ENCODE results near the gene GRIN2D. TPM values are rescaled to one million over a fixed set of nuclear protein-coding genes. Genes with fewer than 3 reads are reported as not detected.
"Not testable (repeated sequence)": the region's sequence is repeated elsewhere in the genome, so short reads cannot be mapped to it uniquely, and the experiment has no call there.

Gene GRIN2D
- total RNA-seq, 1 experiment from 2014 or later = 0.35 TPM

DNA sequence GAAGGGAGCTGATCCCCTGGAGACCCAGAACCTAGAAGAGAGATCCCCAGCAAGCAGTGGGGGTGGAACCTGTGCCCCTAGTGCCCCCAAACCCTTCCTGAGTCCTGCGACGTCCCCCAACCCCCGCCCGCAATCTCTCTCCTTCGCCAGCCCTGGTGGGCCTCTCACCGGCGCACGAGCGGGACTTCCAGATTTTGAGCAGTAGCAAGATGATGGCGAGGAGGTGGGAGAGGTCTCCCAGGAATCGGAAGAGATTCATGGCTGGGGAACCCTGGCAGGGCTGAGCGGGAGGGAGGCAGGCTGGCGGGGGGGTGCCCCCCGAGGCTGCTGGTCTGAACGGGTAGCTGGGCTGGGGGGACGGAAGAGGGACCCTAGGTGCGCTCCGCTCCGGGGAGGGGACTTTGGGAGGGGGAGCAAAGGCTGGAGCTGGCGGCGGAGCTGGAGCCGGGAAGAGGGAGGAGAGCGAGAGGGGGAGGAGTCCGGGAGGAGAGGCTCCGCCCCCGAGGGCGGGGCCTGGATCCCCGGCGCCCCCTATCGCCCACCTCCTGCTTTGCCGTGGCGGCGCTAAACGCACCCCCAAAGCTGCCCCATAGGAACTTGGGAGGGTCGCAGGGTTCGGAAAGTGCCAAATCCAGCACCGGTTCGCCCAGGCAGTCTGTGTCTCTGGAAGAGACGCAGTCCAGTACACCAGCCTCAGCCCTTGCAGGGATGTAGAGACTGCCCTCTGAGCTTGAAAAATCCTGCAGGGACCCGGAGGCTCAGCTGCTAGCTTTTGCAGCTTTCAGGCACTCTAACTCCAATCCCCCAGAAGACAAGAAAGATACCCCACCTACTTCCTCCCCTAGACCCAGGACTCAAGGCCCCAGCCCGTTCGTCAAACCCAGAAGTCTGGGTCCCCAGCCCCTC lies 2.1 kb upstream of the GRIN2D start, which contains the start of gene KDELR1:
Gene KDELR1, minus strand, starts transcription at position 452 of the 906 bp plus-strand sequence. Its CDS starts 193 bp downstream, at position 259.
- H3K4me3 Mint-ChIP-seq (ENCODE audit: unreplicated experiment) = peak within 1 kb of the TSS; percentile 82
- ChIA-PET POLR2A (interaction anchor here (0.6 to 2.3 kb wide), 21 partner anchors 10 to 1376 kb away, joined by 3 to 21 read pairs (median 3); partner anchors contain the start of genes AP2A1, GRWD1, RPL18 and SPHK2), CTCF (interaction anchor here (0.6 to 1.9 kb wide), 33 partner anchors 10 to 752 kb away, joined by 3 to 10 read pairs (median 4); no protein-coding TSS in a partner anchor)
- intact Hi-C loops (cut with micrococcal nuclease) = loop anchor here (5.0 kb wide), 2 partner anchors 59 to 96 kb away; no protein-coding TSS in a partner anchor
- no peaks in the 10 kb centered on the region for H3K9me3 Mint-ChIP-seq (ENCODE audit: unreplicated experiment)
- H3K27me3 Mint-ChIP-seq (ENCODE audit: insufficient read depth, unreplicated experiment) = peaks cover 22% of the 10 kb centered on the region
- TF ChIP-seq, protein P1, sequence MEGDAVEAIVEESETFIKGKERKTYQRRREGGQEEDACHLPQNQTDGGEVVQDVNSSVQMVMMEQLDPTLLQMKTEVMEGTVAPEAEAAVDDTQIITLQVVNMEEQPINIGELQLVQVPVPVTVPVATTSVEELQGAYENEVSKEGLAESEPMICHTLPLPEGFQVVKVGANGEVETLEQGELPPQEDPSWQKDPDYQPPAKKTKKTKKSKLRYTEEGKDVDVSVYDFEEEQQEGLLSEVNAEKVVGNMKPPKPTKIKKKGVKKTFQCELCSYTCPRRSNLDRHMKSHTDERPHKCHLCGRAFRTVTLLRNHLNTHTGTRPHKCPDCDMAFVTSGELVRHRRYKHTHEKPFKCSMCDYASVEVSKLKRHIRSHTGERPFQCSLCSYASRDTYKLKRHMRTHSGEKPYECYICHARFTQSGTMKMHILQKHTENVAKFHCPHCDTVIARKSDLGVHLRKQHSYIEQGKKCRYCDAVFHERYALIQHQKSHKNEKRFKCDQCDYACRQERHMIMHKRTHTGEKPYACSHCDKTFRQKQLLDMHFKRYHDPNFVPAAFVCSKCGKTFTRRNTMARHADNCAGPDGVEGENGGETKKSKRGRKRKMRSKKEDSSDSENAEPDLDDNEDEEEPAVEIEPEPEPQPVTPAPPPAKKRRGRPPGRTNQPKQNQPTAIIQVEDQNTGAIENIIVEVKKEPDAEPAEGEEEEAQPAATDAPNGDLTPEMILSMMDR (IDR thresholded peaks at IDR 0.05; ENCODE audit: unreplicated experiment) = peak; percentile 89
- TSS peak; percentile 68 for BruUV-seq (replicated peaks)
- peaks cover 32% of the 10 kb centered on the region for H3K36me3 Mint-ChIP-seq (ENCODE audit: insufficient read depth, unreplicated experiment)
- peak within 1 kb of the TSS; percentile 90 for H3K27ac Mint-ChIP-seq (ENCODE audit: low read depth, unreplicated experiment)
- H3K4me1 Mint-ChIP-seq (ENCODE audit: insufficient read depth, unreplicated experiment) = peaks cover 25% of the 10 kb centered on the region
- DNase-seq (ENCODE audit: unreplicated experiment) = peak; percentile 76

DNA sequence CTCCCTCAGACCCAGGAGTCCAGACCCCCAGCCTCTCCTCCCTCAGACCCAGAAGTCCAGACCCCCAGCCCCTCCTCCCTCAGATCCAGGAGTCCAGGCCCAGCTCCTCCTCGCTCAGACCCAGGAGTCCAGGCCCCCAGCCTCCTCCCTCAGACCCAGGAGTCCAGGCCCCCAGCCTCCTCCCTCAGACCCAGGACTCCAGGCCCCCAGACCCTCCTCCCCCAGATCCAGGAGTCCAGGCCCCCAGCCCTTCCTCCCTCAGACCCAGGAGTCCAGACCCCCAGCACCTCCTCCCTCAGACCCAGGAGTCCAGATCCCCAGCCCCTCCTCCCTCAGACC lies 1.5 kb upstream of the GRIN2D start:
- not testable (repeated sequence) for H3K27ac Mint-ChIP-seq (ENCODE audit: low read depth, unreplicated experiment); DNase-seq (ENCODE audit: unreplicated experiment); H3K4me3 Mint-ChIP-seq (ENCODE audit: unreplicated experiment); H3K9me3 Mint-ChIP-seq (ENCODE audit: unreplicated experiment); BruUV-seq (replicated peaks)
- Mint-ChIP-seq H3K4me1 (ENCODE audit: insufficient read depth, unreplicated experiment) (peaks cover 25% of the 10 kb centered on the region), H3K36me3 (ENCODE audit: insufficient read depth, unreplicated experiment) (peaks cover 26% of the 10 kb centered on the region), H3K27me3 (ENCODE audit: insufficient read depth, unreplicated experiment) (peaks cover 22% of the 10 kb centered on the region)
- POLR2A ChIA-PET = interaction anchor here (0.6 to 2.3 kb wide), 12 partner anchors 10 to 1375 kb away, joined by 3 to 21 read pairs (median 4); partner anchors contain the start of genes AP2A1, GRWD1, RPL18 and SPHK2
- intact Hi-C loops (cut with micrococcal nuclease) = loop anchor here (5.0 kb wide), 2 partner anchors 60 to 95 kb away; no protein-coding TSS in a partner anchor
- CTCF ChIA-PET = interaction anchor here (0.6 to 1.9 kb wide), 21 partner anchors 10 to 752 kb away, joined by 3 to 10 read pairs (median 5); no protein-coding TSS in a partner anchor

- peaks cover 35% of the 10 kb centered on the region for H3K4me1 Mint-ChIP-seq (ENCODE audit: insufficient read depth, unreplicated experiment)
- intact Hi-C loops (cut with micrococcal nuclease) = loop anchor here (5.0 kb wide), 2 partner anchors 61 to 94 kb away; no protein-coding TSS in a partner anchor
- H3K9me3 Mint-ChIP-seq (ENCODE audit: unreplicated experiment) = no peaks in the 10 kb centered on the region
- ChIA-PET CTCF (interaction anchor here (0.5 to 1.4 kb wide), 3 partner anchors 12 to 1287 kb away, joined by 3 to 4 read pairs (median 3); no protein-coding TSS in a partner anchor), POLR2A (interaction anchor here (0.6 to 1.5 kb wide), 3 partner anchors 52 to 94 kb away, joined by 3 to 4 read pairs (median 4); no protein-coding TSS in a partner anchor)
- BruUV-seq (replicated peaks) = no TSS peak
- TF ChIP-seq, protein P1 (IDR thresholded peaks at IDR 0.05; ENCODE audit: unreplicated experiment) = no peak
- H3K36me3 Mint-ChIP-seq (ENCODE audit: insufficient read depth, unreplicated experiment) = peaks cover 16% of the 10 kb centered on the region
- peak overlapping the region; percentile 67 for H3K27ac Mint-ChIP-seq (ENCODE audit: low read depth, unreplicated experiment)
- peak overlapping the region; percentile 31 for H3K4me3 Mint-ChIP-seq (ENCODE audit: unreplicated experiment)
- H3K27me3 Mint-ChIP-seq (ENCODE audit: insufficient read depth, unreplicated experiment) = peaks cover 22% of the 10 kb centered on the region
- no peak for DNase-seq (ENCODE audit: unreplicated experiment)
Observed at GRCh38 chr19:48392860-48393558, 459 bp upstream of the GRIN2D start.

DNA sequence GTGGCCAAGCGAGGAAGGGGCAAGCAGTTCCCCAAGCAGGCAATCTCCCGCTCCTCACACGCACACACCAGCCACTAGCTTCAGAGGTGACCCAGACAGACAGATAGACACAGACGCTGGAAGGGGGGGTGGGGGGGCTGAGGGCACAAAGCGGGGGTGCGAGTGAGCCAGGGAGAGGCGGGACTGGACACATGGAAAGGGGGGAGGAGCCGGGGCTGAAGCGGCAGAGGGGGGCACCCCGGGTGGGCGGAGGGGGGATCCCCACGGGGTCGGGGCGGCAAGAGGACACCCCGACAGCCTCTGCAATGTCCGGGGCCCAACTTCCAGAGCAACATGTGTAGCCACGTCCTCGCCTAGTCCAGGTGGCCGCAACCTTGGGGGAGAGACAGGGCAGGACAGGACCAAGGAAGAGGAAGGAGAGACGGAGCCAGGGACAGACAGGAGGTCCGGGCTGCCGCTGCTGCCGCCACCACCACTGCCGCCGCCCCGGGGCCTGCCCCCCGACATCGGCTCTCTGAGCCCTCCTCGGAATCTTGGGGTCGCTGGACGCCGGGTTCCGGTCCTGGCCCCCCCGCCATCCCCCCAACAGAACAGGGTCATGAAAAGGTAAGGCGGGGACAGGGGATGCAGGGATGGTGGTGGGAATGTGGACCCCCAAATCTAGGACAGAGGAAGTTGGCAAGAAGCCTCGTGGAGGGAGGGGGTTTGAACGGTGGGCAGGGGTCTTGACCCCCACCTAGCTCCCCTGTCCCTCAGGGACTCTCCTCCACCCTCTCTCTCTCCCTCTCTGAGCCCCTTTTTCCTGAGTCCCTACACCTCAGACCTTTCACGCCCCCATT lies 1.1 kb downstream of the GRIN2D start:
- Mint-ChIP-seq H3K27ac (ENCODE audit: low read depth, unreplicated experiment) (peak overlapping the region; percentile 19), H3K27me3 (ENCODE audit: insufficient read depth, unreplicated experiment) (peaks cover 22% of the 10 kb centered on the region), H3K4me1 (ENCODE audit: insufficient read depth, unreplicated experiment) (peaks cover 40% of the 10 kb centered on the region), H3K9me3 (ENCODE audit: unreplicated experiment) (no peaks in the 10 kb centered on the region), H3K4me3 (ENCODE audit: unreplicated experiment) (peak overlapping the region; percentile 91), H3K36me3 (ENCODE audit: insufficient read depth, unreplicated experiment) (peaks cover 7% of the 10 kb centered on the region)
- intact Hi-C loops (cut with micrococcal nuclease) = loop anchor here (5.0 kb wide), 2 partner anchors 62 to 93 kb away; no protein-coding TSS in a partner anchor
- ChIA-PET POLR2A (interaction anchor here (0.6 to 1.5 kb wide), 5 partner anchors 31 to 92 kb away, joined by 3 to 9 read pairs (median 3); partner anchors contain the start of genes GRWD1 and TMEM143), CTCF (no interaction called here)
- no TSS peak for BruUV-seq (replicated peaks)
- DNase-seq (ENCODE audit: unreplicated experiment) = no peak
- TF ChIP-seq, protein P1 (IDR thresholded peaks at IDR 0.05; ENCODE audit: unreplicated experiment) = no peak
